Erythroblast (primary cell): ENCODE data around the gene KRT14.

Experiments
- GATA1 ChIP-seq: IDR thresholded peaks from 2 replicates; pipeline ENCODE4 v1.6.1; 2011; ENCODE audit warnings: low read depth, mild to moderate bottlenecking, control low read depth, low read length, moderate library complexity
- POLR2A ChIP-seq: IDR thresholded peaks from 2 replicates; pipeline ENCODE4 v1.6.1; 2011; ENCODE audit warnings: mild to moderate bottlenecking, low read length

- TF ChIP-seq POLR2A (no peak), GATA1 (no peak)
Observed at GRCh38 chr17:41589301-41589700, 2.6 kb upstream of the KRT14 start.
